Spinal cord (tissue), 10 donors: ENCODE results near the gene GNG7. TPM values are rescaled to one million over a fixed set of nuclear protein-coding genes. Genes with fewer than 3 reads are reported as not detected.
"Not testable (repeated sequence)": the region's sequence is repeated elsewhere in the genome, so short reads cannot be mapped to it uniquely, and the experiment has no call there.

ENCODE experiments used
- DNase-seq, 6 donors: peaks; one replicate each; pipeline versions ENCODE4 v3.0.0 to v3.0.0-alpha.2; 2013 to 2015; ENCODE audit warnings: low spot score in 6 of 6, low read depth in 4 of 6
- H3K27ac ChIP-seq: one replicate; pipeline ENCODE4 v1.5.1; 2013; ENCODE audit warnings: low read depth, low read length, control low read depth
- H3K27me3 ChIP-seq: one replicate; pipeline ENCODE4 v1.6.1; 2013; ENCODE audit warnings: low read length; ENCODE audit not compliant: control insufficient read depth, insufficient read depth
- H3K36me3 ChIP-seq: one replicate; pipeline ENCODE4 v1.6.1; 2013; ENCODE audit warnings: low read length; ENCODE audit not compliant: control insufficient read depth, insufficient read depth
- H3K4me1 ChIP-seq: one replicate; pipeline ENCODE4 v1.6.1; 2013; ENCODE audit warnings: low read length; ENCODE audit not compliant: control insufficient read depth, insufficient read depth
- H3K4me3 ChIP-seq: one replicate; pipeline ENCODE4 v1.5.1; 2013; ENCODE audit warnings: low read depth, low read length, control low read depth
- H3K9me3 ChIP-seq: one replicate; pipeline ENCODE4 v1.6.1; 2013; ENCODE audit warnings: low read length; ENCODE audit not compliant: control insufficient read depth, insufficient read depth
- WGBS: methylation state at CpG from one replicate; pipeline ENCODE4 v1.1.5; 2013; ENCODE audit warnings: missing lambda C conversion rate; ENCODE audit not compliant: insufficient coverage; 5-methylcytosine and 5-hydroxymethylcytosine counted together
- polyA plus RNA-seq, 2 donors: library from polyadenylated mRNA; unstranded; fragments of 120-200 nt; gene quantifications; one replicate each; pipeline ENCODE4 v1.2.1, GENCODE V29; 2013; ENCODE audit not compliant: insufficient read length in 2 of 2
- total RNA-seq, 2 donors: library from RNA; depleted of rRNA in 1 of 2; stranded (reverse); fragments of 120-200 nt in 1 of 2; fragments of >200 nt in 1 of 2; gene quantifications; one replicate each; pipeline versions ENCODE4 v1.2.3 to v1.2.4, GENCODE V29; 2013 to 2014
- donor health status: healthy.

GNG7 gene
- total and polyA plus RNA-seq, 4 donors: 6.2 to 60.4 (median 30.2) TPM

- WGBS: 82% methylated on average over 8 of the region's 8 CpGs
- no peak for DNase-seq
- Histone ChIP-seq H3K36me3 (peaks cover 5% of the 10 kb centered on the region), H3K4me3 (no peak overlapping the region), H3K4me1 (peaks cover 10% of the 10 kb centered on the region), H3K27ac (no peak overlapping the region), H3K9me3 (peaks cover 4% of the 10 kb centered on the region), H3K27me3 (no peaks in the 10 kb centered on the region)
These were observed 173.8 kb downstream of the GNG7 start for GRCh38 chr19:2528675-2529101.

GRCh38 chr19:2527686-2528085 is 174.8 kb downstream of the GNG7 start:
- Histone ChIP-seq H3K4me3 (no peak overlapping the region), H3K27ac (no peak overlapping the region), H3K9me3 (peaks cover 4% of the 10 kb centered on the region), H3K27me3 (no peaks in the 10 kb centered on the region), H3K4me1 (peaks cover 15% of the 10 kb centered on the region), H3K36me3 (peaks cover 5% of the 10 kb centered on the region)
- WGBS: 97% methylated on average over 3 of the region's 4 CpGs
- DNase-seq: no peak

- no peak for DNase-seq
- no peaks in the 10 kb centered on the region for H3K27me3 ChIP-seq
- H3K36me3 ChIP-seq: peaks cover 5% of the 10 kb centered on the region
- H3K4me1 ChIP-seq: peaks cover 15% of the 10 kb centered on the region
- no peaks in the 10 kb centered on the region for H3K9me3 ChIP-seq
- H3K4me3 ChIP-seq: no peak overlapping the region
- WGBS: 86% methylated on average over 13 of the region's 14 CpGs
- H3K27ac ChIP-seq: no peak overlapping the region
These were observed 175.3 kb downstream of the GNG7 start for GRCh38 chr19:2527171-2527570.

GRCh38 chr19:2524840-2525723 is 177.4 kb downstream of the GNG7 start:
- 70% methylated on average over 39 of the region's 45 CpGs for WGBS
- H3K36me3 ChIP-seq: peaks cover 10% of the 10 kb centered on the region
- H3K4me1 ChIP-seq: peaks cover 19% of the 10 kb centered on the region
- H3K9me3 ChIP-seq: no peaks in the 10 kb centered on the region
- H3K27me3 ChIP-seq: no peaks in the 10 kb centered on the region
- DNase-seq: no peak
- no peak overlapping the region for H3K4me3 ChIP-seq
- H3K27ac ChIP-seq: no peak overlapping the region

GRCh38 chr19:2524361-2524839 is 178.1 kb downstream of the GNG7 start:
- no peaks in the 10 kb centered on the region for H3K9me3 ChIP-seq
- DNase-seq: no peak
- no peaks in the 10 kb centered on the region for H3K27me3 ChIP-seq
- peaks cover 10% of the 10 kb centered on the region for H3K36me3 ChIP-seq
- WGBS: 94% methylated on average over 16 of the region's 16 CpGs
- H3K27ac ChIP-seq: peak overlapping the region; percentile 69
- no peak overlapping the region for H3K4me3 ChIP-seq
- peaks cover 19% of the 10 kb centered on the region for H3K4me1 ChIP-seq

- Histone ChIP-seq H3K27me3 (no peaks in the 10 kb centered on the region), H3K9me3 (no peaks in the 10 kb centered on the region), H3K4me1 (peaks cover 19% of the 10 kb centered on the region), H3K4me3 (no peak overlapping the region), H3K27ac (peak overlapping the region; percentile 69), H3K36me3 (peaks cover 8% of the 10 kb centered on the region)
- peak in 2 of 6 donors; percentile 21 to 56 for DNase-seq
- WGBS: 28% methylated on average over 18 of the region's 20 CpGs
These were observed 178.7 kb downstream of the GNG7 start for GRCh38 chr19:2523630-2524311.

- peaks cover 23% of the 10 kb centered on the region for H3K36me3 ChIP-seq
- DNase-seq: no peak
- H3K27me3 ChIP-seq: no peaks in the 10 kb centered on the region
- H3K4me3 ChIP-seq: no peak overlapping the region
- H3K27ac ChIP-seq: no peak overlapping the region
- WGBS: 93% methylated on average over 5 of the region's 6 CpGs
- H3K4me1 ChIP-seq: peaks cover 19% of the 10 kb centered on the region
- no peaks in the 10 kb centered on the region for H3K9me3 ChIP-seq
These were observed 183.0 kb downstream of the GNG7 start for GRCh38 chr19:2519482-2519881.

GRCh38 chr19:2518856-2519255 is 183.6 kb downstream of the GNG7 start:
- not testable (repeated sequence) for H3K9me3 ChIP-seq, H3K27ac ChIP-seq, DNase-seq, H3K27me3 ChIP-seq, H3K4me3 ChIP-seq
- WGBS: no CpG with 5 or more reads among the region's 11 CpGs
- Histone ChIP-seq H3K4me1 (peaks cover 16% of the 10 kb centered on the region), H3K36me3 (peaks cover 23% of the 10 kb centered on the region)

GRCh38 chr19:2517881-2518601 is 184.5 kb downstream of the GNG7 start:
- H3K36me3 ChIP-seq: peaks cover 28% of the 10 kb centered on the region
- H3K4me1 ChIP-seq: peaks cover 10% of the 10 kb centered on the region
- H3K4me3 ChIP-seq: no peak overlapping the region
- DNase-seq: no peak
- H3K27ac ChIP-seq: no peak overlapping the region
- 66% methylated on average over 31 of the region's 35 CpGs for WGBS
- no peaks in the 10 kb centered on the region for H3K27me3 ChIP-seq
- no peaks in the 10 kb centered on the region for H3K9me3 ChIP-seq
